ENCODE data around the gene HOXD1. TPM values are rescaled to one million over a fixed set of nuclear protein-coding genes. Genes with fewer than 3 reads are reported as not detected.

Gene HOXD1
- total RNA-seq, 1 experiment from 2014 or later: not detected

GRCh38 chr2:176146645-176147044 lies 41.8 kb upstream of the HOXD1 start:
- no peak overlapping the region for H3K27ac Mint-ChIP-seq (ENCODE audit: unreplicated experiment)
- no peak overlapping the region for H3K4me3 Mint-ChIP-seq (ENCODE audit: low read depth, unreplicated experiment)
- intact Hi-C loops (cut with micrococcal nuclease; ENCODE audit: unreplicated experiment): no loop called here
- no peaks in the 10 kb centered on the region for H3K4me1 Mint-ChIP-seq (ENCODE audit: low read depth, unreplicated experiment)
- no peak for TF ChIP-seq CTCF (IDR thresholded peaks at IDR 0.05; ENCODE audit: unreplicated experiment)
- no peaks in the 10 kb centered on the region for H3K36me3 Mint-ChIP-seq (ENCODE audit: insufficient read depth, unreplicated experiment)
- H3K27me3 Mint-ChIP-seq (ENCODE audit: unreplicated experiment): peaks cover 14% of the 10 kb centered on the region
- no peak for DNase-seq
- no TSS peak for BruUV-seq (replicated peaks)
- no peaks in the 10 kb centered on the region for H3K9me3 Mint-ChIP-seq (ENCODE audit: low read depth, unreplicated experiment)
- CTCF ChIA-PET: interaction anchor here (0.8 kb wide), 1 partner anchor 239 kb away, joined by 3 read pairs; no protein-coding TSS in a partner anchor

- TF ChIP-seq CTCF (IDR thresholded peaks at IDR 0.05; ENCODE audit: unreplicated experiment): no peak
- Mint-ChIP-seq H3K9me3 (ENCODE audit: low read depth, unreplicated experiment) (no peaks in the 10 kb centered on the region), H3K4me3 (ENCODE audit: low read depth, unreplicated experiment) (no peak overlapping the region), H3K27me3 (ENCODE audit: unreplicated experiment) (peaks cover 14% of the 10 kb centered on the region), H3K27ac (ENCODE audit: unreplicated experiment) (no peak overlapping the region), H3K4me1 (ENCODE audit: low read depth, unreplicated experiment) (no peaks in the 10 kb centered on the region), H3K36me3 (ENCODE audit: insufficient read depth, unreplicated experiment) (no peaks in the 10 kb centered on the region)
- intact Hi-C loops (cut with micrococcal nuclease; ENCODE audit: unreplicated experiment): no loop called here
- BruUV-seq (replicated peaks): no TSS peak
- DNase-seq: no peak
- CTCF ChIA-PET: interaction anchor here (0.8 kb wide), 1 partner anchor 238 kb away, joined by 3 read pairs; no protein-coding TSS in a partner anchor
These were observed 41.2 kb upstream of the HOXD1 start for GRCh38 chr2:176147210-176147799.

- TF ChIP-seq CTCF (IDR thresholded peaks at IDR 0.05; ENCODE audit: unreplicated experiment): no peak
- intact Hi-C loops (cut with micrococcal nuclease; ENCODE audit: unreplicated experiment): no loop called here
- Mint-ChIP-seq H3K4me3 (ENCODE audit: low read depth, unreplicated experiment) (no peak overlapping the region), H3K36me3 (ENCODE audit: insufficient read depth, unreplicated experiment) (no peaks in the 10 kb centered on the region), H3K27ac (ENCODE audit: unreplicated experiment) (no peak overlapping the region), H3K27me3 (ENCODE audit: unreplicated experiment) (peaks cover 14% of the 10 kb centered on the region), H3K9me3 (ENCODE audit: low read depth, unreplicated experiment) (no peaks in the 10 kb centered on the region), H3K4me1 (ENCODE audit: low read depth, unreplicated experiment) (no peaks in the 10 kb centered on the region)
- BruUV-seq (replicated peaks): no TSS peak
- CTCF ChIA-PET: no interaction called here
- no peak for DNase-seq
These were observed 40.5 kb upstream of the HOXD1 start for GRCh38 chr2:176147800-176148496.

- Mint-ChIP-seq H3K27me3 (ENCODE audit: unreplicated experiment) (peaks cover 14% of the 10 kb centered on the region), H3K4me1 (ENCODE audit: low read depth, unreplicated experiment) (no peaks in the 10 kb centered on the region), H3K9me3 (ENCODE audit: low read depth, unreplicated experiment) (no peaks in the 10 kb centered on the region), H3K4me3 (ENCODE audit: low read depth, unreplicated experiment) (no peak overlapping the region), H3K27ac (ENCODE audit: unreplicated experiment) (no peak overlapping the region), H3K36me3 (ENCODE audit: insufficient read depth, unreplicated experiment) (no peaks in the 10 kb centered on the region)
- intact Hi-C loops (cut with micrococcal nuclease; ENCODE audit: unreplicated experiment): no loop called here
- CTCF ChIA-PET: no interaction called here
- DNase-seq: no peak
- no TSS peak for BruUV-seq (replicated peaks)
- TF ChIP-seq CTCF (IDR thresholded peaks at IDR 0.05; ENCODE audit: unreplicated experiment): no peak
These were observed 39.6 kb upstream of the HOXD1 start for GRCh38 chr2:176148751-176149421.
